CD4-positive, alpha-beta T cell treated with Interleukin-15 for 1 hour (primary cell): ENCODE measurements around the gene PGBD5.
"Not testable (repeated sequence)": the region's sequence is repeated elsewhere in the genome, so short reads cannot be mapped to it uniquely, and the experiment has no call there.

Experiments used
- DNase-seq: peaks from one replicate; pipeline ENCODE4 v3.0.0-alpha.2; 2020

The PGBD5 gene

DNA sequence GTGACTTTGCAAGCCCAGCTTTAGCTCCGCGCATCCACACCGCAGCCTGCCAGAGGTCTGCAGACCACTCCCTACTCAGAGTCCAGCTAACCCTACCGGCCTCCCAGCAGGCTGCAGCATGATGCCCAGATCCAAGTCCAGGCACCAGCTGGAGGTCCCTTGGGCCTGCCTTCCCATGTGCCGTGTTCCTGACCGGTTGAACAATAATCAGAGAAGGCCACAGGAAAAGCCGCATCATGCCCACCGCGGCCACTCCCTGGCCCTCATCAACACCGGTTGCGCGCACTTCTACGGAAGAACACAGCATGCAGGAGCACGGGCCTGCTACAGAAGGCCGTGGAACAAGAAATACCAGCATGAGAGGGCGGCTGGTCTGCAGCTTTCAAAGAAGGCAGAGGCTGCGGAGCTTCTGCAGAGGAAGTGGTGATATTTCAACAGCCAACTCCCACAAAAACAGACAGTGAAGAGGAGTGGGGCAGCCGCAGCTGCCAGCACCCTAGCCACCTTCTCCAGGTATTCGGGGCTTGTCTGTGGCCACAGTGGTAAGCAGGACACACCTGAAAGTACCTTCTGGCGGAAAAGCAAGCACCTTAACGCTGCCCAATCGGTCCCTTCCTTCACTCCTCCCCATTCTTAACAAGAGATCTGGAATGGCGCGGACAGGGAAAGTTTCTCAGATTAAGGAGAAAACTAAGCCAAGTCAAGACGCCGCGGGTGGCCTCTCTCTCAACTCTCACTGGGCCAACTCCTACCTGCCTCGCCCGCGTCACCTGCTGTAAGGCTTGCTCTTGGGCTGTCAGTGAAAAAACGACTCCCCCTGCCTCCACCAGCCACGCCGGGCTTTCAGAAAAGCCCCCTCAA is 1.5 kb downstream of the PGBD5 start:
- DNase-seq, result no peak

DNA sequence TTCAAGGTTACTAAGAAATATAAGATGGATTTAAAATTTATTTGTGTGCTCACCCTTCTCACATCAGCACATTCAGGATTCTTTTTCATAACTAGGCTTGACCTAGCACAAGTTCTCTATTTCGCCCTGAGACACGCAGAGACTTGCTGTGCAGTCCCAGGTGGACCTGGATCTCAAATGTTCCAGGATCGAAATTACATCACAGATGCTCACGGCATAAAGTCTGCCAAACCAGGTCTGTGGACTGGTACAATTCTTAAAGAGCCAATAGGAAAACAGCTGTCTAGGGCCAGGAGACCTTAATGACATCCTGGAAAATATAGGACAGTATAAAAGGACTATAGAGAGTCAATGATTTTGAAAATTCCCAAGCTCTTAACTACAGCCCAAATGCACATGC is 2.2 kb downstream of the PGBD5 start:
- no peak for DNase-seq

DNA sequence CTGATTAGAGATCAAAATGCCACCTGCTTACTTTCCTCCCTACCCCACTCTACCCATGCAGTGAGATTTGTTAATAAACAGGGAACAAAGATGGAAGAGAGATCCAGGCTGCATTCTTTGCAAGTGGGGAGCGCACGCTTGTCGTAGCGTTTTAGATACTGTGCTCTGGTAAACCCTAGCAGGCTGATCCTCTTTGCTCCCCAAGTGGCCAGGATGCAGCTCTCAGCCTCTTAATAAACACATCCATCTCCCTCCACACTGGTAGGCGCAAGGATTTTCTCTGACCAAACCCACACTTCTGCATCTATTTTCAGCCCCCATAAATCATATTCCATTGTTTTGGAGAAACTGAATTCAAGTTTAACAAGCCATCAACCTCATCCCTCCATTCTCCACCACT is 2.9 kb downstream of the PGBD5 start:
- DNase-seq, result no peak

DNA sequence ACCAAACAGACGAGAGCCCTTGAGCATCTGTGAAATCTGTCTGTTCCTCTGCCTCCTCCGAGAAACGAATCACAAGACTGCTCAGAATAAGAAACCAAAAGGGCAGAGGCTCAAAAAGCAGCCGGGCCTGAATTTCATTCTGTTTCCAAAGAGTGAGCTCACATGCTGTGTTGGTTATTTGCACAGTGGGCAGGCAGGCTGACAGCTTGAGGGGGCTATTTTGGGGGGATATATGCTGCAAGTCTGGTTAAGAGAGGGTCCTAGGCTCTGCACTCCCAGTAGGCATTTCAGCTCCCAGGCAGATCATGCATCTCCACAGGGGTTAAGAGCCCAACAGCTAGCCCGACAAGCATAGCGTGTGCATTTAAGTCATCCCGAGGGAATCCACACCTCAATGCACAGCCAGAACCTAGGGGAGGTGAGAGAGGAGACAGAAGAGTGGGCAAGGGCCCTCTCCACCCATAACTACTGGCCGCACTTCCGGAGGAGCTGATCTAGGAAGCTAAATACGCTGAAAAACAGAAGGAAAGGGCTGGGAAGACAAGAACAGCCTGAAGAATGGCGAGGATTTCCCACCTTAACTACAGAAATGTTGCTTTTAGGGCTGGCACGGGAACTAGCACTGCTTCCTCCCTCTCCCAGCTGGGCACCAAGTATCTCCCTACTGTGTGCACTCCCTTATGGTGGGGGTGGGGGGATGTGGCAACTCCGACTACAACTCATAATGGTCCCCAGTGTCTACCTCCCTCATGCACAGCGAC is 3.7 kb downstream of the PGBD5 start:
- DNase-seq, result no peak

DNA sequence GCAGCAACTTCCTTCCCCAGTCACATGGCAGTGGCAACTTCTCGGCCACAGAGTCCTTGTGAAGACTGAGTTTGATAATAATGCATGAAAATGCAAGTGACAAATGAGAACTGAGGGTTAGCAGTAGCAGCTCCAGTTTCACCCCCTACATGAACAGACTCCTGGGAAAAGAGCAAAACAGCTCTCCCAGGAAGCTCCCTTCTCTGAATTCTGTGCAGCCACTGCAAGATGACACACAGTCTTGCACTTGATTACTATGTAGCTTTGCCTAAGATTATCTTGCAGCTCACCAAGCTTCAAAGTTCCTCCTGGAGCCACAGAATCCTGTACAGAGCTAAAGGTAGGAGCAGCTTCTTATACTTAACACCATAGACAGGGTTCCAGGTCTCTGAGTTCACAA is 4.7 kb downstream of the PGBD5 start:
- no peak for DNase-seq

DNA sequence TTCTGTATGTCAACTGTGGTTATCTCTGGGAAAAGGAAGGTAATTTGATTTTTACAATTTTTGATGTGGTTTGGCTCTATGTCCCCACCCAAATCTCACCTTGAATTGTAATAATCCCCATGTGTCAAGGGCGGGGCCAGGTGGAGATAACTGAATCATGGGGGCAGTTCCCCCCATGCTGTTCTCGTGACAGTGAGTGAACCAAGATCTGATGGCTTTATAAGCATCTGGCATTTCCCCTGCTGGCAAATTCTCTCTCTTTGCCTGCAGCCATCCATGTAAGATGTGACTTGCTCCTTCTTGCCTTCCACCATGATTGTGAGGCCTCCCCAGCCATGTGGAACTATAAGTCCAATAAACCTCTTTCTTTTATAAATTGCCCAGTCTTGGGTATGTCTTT is 5.8 kb downstream of the PGBD5 start:
- not testable (repeated sequence) for DNase-seq

DNA sequence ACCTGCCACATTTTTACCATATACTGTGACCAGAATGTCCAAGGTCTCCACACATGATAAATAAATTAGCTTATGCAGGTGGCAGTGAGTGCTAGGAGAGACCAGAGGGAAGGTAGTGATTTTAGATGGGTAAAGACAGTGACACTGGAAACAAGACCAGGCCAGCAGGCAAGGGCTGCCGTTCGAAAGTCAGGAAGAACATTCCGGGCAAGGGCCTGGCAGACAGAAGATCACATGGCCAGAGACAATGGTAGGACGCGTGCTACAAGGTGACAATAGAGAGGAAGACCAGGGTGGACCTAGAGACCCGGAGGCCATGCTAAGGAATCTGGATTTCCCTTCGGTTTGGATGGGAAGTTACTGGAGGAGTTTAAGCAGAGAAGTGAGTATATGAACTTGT is 9.7 kb downstream of the PGBD5 start:
- DNase-seq, result no peak

DNA sequence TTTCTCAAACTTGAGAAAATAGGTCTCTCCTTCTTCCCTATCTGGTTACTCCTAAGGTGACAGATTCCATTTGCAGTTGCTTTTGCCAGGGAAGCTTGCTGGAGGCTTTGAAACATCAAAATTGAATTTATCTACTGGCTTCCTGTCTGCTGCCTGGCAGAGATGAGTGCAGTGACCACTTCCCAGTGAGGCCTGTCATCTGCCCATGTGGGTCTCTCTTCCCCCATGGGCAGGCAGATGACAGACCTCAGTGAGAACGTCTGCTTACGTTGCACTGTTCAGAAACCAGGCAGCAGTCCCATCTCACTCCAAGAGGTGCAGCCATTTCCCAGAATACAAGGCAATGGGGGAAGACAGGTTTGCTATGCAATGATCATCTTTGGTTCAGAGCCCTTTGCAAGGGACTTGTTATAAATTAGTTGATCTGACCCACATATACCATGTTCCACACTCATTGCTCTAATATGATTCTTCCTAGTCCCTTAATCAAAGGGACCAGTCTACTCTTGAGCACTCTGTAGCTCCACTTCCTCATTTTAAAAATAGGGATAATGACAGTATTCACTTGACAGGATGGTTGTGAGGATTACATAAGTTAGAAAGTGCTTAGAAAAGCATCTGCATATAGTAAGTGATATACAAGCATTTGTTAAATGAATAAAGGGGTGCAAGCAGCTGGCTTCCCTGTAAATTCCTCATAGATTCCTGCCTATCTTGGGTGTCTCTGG is 10.6 kb downstream of the PGBD5 start:
- DNase-seq, result no peak

DNA sequence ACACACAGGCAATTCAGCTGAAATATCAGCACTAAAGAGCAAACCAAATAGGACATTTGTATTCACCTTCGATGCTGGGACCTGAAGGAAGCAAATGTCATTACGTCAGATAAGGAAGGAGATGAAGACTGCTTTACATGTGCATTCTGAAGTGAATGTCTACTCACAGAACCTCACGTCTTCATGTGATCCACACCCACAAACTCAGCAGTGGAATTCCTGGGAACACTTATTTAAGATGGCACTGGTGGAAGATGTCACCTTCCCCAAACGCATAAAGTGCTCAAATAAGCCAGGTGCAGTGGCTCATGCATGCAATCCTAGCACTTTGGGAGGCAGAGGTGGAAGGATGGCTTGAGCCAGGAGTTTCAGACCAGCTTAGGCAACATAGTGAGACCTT is 11.4 kb downstream of the PGBD5 start:
- no peak for DNase-seq

DNA sequence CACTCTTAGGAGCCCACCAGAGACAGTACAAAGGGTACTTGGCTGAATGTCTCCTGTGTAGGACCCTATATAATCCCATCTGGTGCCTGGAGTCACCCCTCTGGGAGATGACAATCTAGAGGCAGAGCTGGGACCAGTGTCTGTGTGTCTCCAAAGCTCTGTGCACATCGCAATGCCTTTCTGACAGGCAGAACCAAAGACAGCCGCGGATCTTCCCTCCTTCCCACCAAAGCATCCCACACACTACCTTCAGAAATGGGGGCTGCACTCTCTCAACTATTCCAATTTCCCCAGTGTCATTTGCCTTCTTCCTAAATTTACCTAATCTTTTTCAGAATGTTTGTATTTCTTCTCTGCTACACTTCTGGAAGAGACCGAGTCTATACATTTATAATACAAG is 12.0 kb downstream of the PGBD5 start:
- no peak for DNase-seq

DNA sequence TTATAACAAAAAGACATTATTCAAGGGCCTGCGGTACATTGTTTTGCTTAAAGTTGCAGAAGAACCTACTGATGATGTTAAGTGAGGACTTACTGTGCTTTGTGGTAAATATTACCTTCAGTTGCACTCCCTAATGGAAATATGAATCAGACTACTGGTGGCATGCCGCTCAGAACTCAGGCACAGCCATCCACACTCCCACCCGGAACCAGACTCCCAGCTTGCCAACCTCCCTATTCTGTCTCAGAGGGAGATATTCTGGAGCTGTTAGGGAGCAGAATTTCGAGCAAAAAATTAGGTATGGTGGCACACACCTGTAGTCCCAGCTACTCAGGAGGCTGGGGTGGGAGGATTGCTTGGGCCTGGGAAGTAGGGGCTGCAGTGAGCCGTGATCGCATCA is 13.1 kb downstream of the PGBD5 start:
- DNase-seq, result no peak

DNA sequence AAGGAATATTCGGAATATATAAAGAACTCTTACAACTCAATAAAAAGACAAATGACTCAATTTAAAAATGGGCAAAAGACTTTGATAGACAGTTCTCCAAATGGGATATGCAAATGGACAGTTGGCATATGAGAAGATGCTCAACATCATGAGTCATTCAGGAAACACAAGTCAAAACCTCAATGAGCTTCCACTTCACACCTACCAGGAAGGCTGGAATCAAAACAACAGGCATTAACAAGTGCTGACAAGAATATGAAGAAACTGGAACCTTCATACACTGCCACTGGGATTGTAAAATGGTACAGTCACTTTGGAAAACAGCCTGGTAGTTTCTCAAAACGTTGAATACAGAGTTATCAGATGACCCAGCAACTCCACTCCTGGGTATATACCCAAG is 17.2 kb downstream of the PGBD5 start:
- no peak for DNase-seq

DNA sequence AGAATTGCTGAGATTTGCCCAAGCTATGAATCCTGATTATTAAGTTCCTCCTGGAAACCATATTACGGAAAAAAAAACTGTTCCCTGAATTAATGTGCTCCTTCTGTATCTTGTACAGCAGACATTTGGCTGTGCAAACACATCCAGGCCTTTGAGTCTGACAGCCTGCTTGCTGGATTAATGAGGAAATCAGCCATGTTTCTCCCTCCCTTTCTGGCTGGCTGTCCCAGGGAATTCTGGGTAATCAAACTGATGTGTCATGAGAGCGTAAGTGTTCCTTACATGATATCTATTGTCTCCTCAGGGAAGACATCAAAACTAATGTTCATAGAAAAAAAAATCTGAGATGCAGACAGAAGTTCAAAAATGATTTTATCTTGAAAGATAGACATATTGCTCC is 18.8 kb downstream of the PGBD5 start:
- no peak for DNase-seq

DNA sequence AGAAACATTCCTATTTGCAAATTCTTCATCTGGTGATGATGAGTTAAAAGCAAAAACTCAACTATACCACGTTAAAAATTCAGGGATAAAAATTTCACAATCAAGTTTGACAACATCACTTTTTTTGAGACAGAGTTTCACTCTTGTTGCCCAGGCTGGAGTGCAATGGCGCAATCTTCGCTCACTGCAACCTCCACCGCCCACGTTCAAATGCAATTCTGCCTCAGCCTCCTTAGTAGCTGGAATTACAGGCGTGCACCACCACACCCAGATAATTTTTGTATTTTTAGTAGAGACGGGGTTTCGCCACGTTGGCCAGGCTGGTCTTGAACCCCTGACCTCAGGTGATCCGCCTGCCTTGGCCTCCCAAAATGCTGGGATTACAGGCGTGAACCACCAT is 19.4 kb downstream of the PGBD5 start:
- DNase-seq, result not testable (repeated sequence)

DNA sequence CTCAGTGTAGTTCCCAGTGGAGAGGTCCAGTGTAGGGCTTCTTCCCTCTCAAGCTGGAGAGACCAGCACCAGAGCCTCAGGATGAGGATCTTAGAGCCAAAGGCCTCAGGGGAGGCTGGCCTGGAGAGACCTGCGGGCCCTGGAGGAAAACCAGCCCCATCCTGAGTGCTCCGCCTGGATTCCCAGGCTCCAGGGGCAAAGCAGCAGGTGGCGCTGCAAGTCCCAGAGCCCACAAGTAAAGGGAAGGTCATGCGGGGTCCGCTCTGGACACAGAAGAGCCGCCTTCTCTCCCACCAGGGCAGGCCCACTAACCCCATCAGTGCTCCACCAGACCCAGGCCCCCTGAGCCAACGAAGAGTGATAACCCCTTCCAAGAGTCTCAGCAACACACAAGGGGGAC is 22.7 kb downstream of the PGBD5 start:
- DNase-seq, result no peak

DNA sequence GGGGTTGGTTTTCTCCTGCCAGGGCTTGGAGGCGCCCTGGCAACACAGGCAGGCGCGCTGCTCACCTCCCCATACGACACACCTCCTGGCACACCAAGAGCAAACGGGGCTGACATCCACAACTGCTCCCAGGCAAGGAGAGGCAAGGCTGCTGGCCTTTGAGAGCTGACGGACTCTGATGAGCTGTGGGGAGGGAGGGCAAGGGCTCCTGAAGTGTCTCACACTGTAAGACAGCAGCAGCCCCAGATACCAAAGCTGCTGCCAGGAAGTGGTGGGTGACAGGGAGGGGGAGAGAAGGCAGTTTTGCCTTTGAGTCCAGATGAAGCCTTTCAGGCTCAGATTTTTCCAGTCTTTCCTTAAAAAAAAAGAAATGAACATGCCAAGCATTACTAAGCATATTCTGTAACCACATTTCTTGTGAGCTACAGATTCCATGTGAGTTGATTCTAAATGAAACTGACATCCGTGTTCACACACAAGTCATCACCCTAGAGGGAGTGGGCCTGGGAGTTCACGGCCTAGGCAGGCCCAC is 24.3 kb downstream of the PGBD5 start:
- DNase-seq, result no peak

DNA sequence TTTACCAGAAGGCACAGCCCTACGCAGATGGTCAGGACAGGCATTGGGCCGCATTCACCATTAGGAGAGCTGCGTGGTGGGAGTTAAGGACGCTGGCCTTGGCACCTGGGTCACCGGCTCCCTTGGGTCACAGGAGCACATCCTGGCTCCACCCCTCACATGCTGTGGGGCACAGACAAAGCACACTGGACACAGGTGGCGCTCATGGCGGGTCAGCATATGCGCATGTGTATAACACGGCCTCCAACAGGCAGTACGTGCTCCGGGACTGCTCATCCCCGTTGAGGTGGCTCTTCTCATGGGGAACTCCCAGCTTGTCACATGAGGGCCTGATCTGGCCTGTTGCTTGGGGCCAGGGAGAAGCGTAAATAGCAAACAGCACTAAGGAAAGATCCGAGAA is 25.0 kb downstream of the PGBD5 start:
- no peak for DNase-seq

DNA sequence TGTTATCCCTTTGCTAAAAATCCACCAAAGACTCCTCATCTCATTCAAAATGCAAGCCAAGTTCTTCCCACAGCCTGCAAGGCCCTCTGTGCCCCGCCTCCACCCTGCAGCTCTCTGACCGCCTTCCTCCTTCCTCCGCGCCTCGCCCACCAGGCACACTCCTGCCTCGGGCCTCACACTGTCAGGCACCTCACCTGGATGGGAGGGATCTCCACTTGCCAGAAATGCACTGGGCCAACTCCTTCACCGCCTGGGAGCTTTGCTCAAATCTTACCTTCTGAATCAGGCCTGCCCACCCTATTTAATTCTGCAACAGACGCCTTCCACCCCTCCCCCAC is 26.2 kb downstream of the PGBD5 start:
- no peak for DNase-seq

DNA sequence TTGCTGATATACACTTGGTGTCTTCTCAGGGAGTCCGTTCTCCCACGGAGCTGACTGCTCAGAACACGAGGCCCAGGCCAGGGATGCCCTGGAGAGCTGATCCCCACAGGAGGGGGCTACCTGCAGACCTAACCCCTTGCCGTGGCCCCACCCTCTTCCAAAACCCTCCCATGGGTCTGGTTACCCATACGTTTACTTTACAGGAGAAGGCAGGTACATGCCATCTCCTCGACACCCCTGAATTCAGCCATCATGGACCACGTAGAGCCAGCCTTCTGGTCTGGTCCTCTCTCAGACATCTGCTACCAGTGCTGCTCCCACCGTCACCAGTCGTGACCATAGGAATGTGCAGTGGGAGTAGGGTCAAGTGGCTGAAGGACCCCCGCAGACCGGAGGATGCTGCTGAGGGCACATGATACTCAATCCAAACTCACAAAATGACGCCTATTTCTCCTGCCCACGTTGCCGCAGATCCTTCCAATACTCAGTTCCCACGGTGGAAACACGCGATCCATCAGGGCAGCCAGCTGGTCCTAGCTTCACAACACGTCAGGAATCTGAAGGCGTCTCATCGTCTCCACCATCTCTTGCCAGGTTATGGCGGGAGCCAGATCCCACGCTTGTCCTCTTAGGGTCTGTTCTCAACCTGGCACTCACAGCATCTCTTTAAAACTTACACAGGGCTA is 26.7 kb downstream of the PGBD5 start:
- DNase-seq, result no peak

DNA sequence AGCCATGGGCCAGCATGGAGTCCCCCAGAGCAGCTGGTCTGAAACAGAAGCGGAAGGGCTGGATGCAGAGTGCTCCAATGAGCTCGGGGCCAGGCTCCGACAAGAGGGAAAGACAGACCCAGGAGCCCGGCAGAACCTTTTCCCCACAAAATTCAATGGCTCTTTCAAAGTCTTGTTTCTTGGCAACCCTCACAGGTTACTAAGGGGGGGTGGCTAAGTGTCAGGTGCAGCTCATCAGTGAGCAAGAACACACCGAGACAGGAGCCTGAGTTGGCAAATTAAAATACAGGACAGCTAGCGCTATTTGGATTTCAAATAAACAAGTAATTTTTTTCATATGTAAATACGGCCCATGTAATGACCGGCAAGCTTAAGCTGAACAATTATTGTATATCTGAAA is 27.3 kb downstream of the PGBD5 start:
- no peak for DNase-seq

DNA sequence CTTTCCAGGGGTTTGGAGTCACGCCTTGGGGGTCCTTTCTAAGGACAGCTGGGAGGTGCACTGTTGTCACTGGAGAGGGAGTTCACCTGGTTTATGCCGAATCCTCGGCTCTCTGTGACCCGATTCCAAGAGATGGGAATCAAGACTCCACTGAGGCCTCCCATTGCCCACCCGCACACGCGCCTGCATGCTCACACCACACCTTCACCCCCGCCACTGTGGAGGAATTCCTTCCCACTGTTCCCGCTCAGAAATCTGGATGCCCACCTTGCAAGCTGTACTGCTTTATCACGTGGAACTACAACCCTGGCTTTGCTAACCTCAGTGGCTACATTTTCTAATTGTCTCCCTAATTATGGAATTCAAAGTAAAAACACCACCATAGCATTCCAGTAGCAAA is 29.2 kb downstream of the PGBD5 start:
- DNase-seq, result no peak

DNA sequence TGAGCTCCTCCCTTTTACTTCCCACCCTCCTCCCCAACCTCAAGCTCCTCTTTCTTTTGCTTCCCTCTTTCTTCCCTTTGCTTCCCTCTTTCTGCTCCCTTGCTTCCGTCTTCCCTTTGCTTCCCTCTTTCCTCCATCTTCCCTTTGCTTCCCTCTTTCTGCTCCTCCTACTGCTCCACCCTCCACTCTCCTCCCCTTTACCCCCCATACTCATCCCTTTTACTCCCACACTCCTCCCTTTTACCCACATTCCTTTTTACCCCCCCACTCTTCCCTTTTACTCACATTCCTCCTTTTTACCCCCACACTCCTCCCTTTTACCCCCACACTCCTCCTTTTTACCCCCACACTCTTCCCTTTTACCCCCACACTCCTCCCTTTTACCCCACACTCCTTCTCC is 30.2 kb downstream of the PGBD5 start:
- no peak for DNase-seq

DNA sequence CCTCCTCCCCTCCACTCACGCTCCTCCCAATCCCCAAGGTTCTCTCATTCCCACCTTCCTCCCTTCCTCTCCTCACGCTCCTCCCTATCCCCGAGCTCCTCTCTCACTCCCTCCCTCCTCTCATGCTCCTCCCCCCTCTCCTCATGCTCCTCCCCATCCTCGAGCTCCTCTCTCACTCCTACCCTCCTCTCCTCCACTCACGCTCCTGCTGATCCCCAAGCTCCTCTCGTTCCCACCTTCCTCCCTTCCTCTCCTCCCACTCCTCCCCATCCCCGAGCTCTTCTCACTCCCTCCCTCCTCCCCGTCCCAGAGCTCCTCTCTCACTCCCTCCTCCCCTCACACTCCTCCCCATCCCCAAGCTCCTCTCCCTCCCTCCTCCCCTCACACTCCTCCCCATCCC is 31.4 kb downstream of the PGBD5 start:
- no peak for DNase-seq
